Omental fat pad (tissue), 4 donors: Measurements from ENCODE around the gene CELF2. TPM values are rescaled to one million over a fixed set of nuclear protein-coding genes. Genes with fewer than 3 reads are reported as not detected.

Experiments used
- ATAC-seq: fragments of 150-250 bp; one replicate; pipeline ENCODE4 v1.9.1; 2016; ENCODE audit warnings: mild to moderate bottlenecking, moderate library complexity; ENCODE audit not compliant: low FRiP score
- DNase-seq: peaks from one replicate; pipeline ENCODE4 v3.0.0-alpha.2; 2019; ENCODE audit warnings: low spot score
- CTCF ChIP-seq, 3 donors: fragments of 450-650 bp; IDR thresholded peaks; one replicate each; pipeline ENCODE4 v1.5.1; 2016 to 2017; ENCODE audit warnings: antibody characterized with exemption in 3 of 3, mild to moderate bottlenecking in 3 of 3, moderate library complexity in 2 of 3
- total RNA-seq, 4 donors: library from RNA; depleted of rRNA; stranded (reverse); fragments of >200 nt; gene quantifications; one replicate each; pipeline ENCODE4 v1.1.0, GENCODE V29; 2016

Gene CELF2
- total RNA-seq, 4 donors from 2014 or later, result 81.7 to 116 (median 104) TPM

- no peak for ATAC-seq
- no peak for DNase-seq
Measured at GRCh38 chr10:11301571-11302111, 284.0 kb downstream of the CELF2 start.

GRCh38 chr10:11302181-11302580 lies 284.5 kb downstream of the CELF2 start:
- ATAC-seq (no peak), DNase-seq (no peak)
- no peak for TF ChIP-seq CTCF (IDR thresholded peaks at IDR 0.05)

More at GRCh38 chr10:11301571-11302111, 284.0 kb downstream of the CELF2 start:
- no peak for TF ChIP-seq CTCF (IDR thresholded peaks at IDR 0.05)

- DNase-seq (no peak), ATAC-seq (no peak)
- no peak for TF ChIP-seq CTCF (IDR thresholded peaks at IDR 0.05)
Measured at GRCh38 chr10:11303361-11304170, 285.9 kb downstream of the CELF2 start.

- DNase-seq (no peak), ATAC-seq (no peak)
- TF ChIP-seq CTCF (IDR thresholded peaks at IDR 0.05), result no peak
Measured at GRCh38 chr10:11304906-11305585, 287.4 kb downstream of the CELF2 start.

GRCh38 chr10:11305825-11306593 lies 288.3 kb downstream of the CELF2 start:
- no peak for ATAC-seq
- no peak for DNase-seq
- TF ChIP-seq CTCF (IDR thresholded peaks at IDR 0.05), result no peak

- DNase-seq, result no peak
- TF ChIP-seq CTCF (IDR thresholded peaks at IDR 0.05), result no peak
- no peak for ATAC-seq
Measured at GRCh38 chr10:11307004-11307403, 289.3 kb downstream of the CELF2 start.
